ENCODE results near the gene BAIAP2. TPM values are rescaled to one million over a fixed set of nuclear protein-coding genes. Genes with fewer than 3 reads are reported as not detected.
"Not testable (repeated sequence)": the region's sequence is repeated elsewhere in the genome, so short reads cannot be mapped to it uniquely, and the experiment has no call there.

BAIAP2 gene
- total RNA-seq, 1 experiment from 2014 or later = not detected

- no peak overlapping the region for H3K4me2 ChIP-seq (ENCODE audit: low read depth, low read length, poor library complexity, severe bottlenecking)
- H3K9me3 ChIP-seq (ENCODE audit: low read length) = no peaks in the 10 kb centered on the region
- no peaks in the 10 kb centered on the region for H4K20me1 ChIP-seq (ENCODE audit: insufficient read depth, low read depth, low read length)
- H3K4me3 ChIP-seq (ENCODE audit: low read length) = no peak overlapping the region
- no peak overlapping the region for H3K9ac ChIP-seq (ENCODE audit: low read length)
- H3K79me2 ChIP-seq (ENCODE audit: low read length) = no peaks in the 10 kb centered on the region
- no peaks in the 10 kb centered on the region for H3K9me2 ChIP-seq (replicated peaks; ENCODE audit: insufficient read depth, low read length)
- no peaks in the 10 kb centered on the region for H3K27me3 ChIP-seq (ENCODE audit: low read length)
- H2AFZ ChIP-seq (ENCODE audit: low read length) = no peak overlapping the region
- H3K27ac ChIP-seq (ENCODE audit: low read length) = no peak overlapping the region
- DNase-seq = no peak
- H3K36me3 ChIP-seq (ENCODE audit: insufficient read depth, low read length) = no peaks in the 10 kb centered on the region
- no peaks in the 10 kb centered on the region for H3K4me1 ChIP-seq (ENCODE audit: low read length)
Observed at GRCh38 chr17:81025065-81025740, 9.7 kb upstream of the BAIAP2 start.

- H3K4me2 ChIP-seq (ENCODE audit: low read depth, low read length, poor library complexity, severe bottlenecking) = no peak overlapping the region
- no peaks in the 10 kb centered on the region for H4K20me1 ChIP-seq (ENCODE audit: insufficient read depth, low read depth, low read length)
- no peaks in the 10 kb centered on the region for H3K4me1 ChIP-seq (ENCODE audit: low read length)
- H3K9me2 ChIP-seq (replicated peaks; ENCODE audit: insufficient read depth, low read length) = no peaks in the 10 kb centered on the region
- no peak for DNase-seq
- H3K79me2 ChIP-seq (ENCODE audit: low read length) = no peaks in the 10 kb centered on the region
- no peak overlapping the region for H2AFZ ChIP-seq (ENCODE audit: low read length)
- no peak overlapping the region for H3K27ac ChIP-seq (ENCODE audit: low read length)
- no peak overlapping the region for H3K4me3 ChIP-seq (ENCODE audit: low read length)
- no peaks in the 10 kb centered on the region for H3K36me3 ChIP-seq (ENCODE audit: insufficient read depth, low read length)
- H3K9ac ChIP-seq (ENCODE audit: low read length) = no peak overlapping the region
- no peaks in the 10 kb centered on the region for H3K27me3 ChIP-seq (ENCODE audit: low read length)
- H3K9me3 ChIP-seq (ENCODE audit: low read length) = no peaks in the 10 kb centered on the region
Observed at GRCh38 chr17:81025741-81026129, 9.2 kb upstream of the BAIAP2 start.

- Histone ChIP-seq H3K27ac (ENCODE audit: low read length) (no peak overlapping the region), H3K4me1 (ENCODE audit: low read length) (no peaks in the 10 kb centered on the region), H4K20me1 (ENCODE audit: insufficient read depth, low read depth, low read length) (no peaks in the 10 kb centered on the region), H3K9me3 (ENCODE audit: low read length) (no peaks in the 10 kb centered on the region), H3K36me3 (ENCODE audit: insufficient read depth, low read length) (no peaks in the 10 kb centered on the region), H3K4me2 (ENCODE audit: low read depth, low read length, poor library complexity, severe bottlenecking) (no peak overlapping the region), H3K79me2 (ENCODE audit: low read length) (no peaks in the 10 kb centered on the region), H2AFZ (ENCODE audit: low read length) (no peak overlapping the region), H3K4me3 (ENCODE audit: low read length) (no peak overlapping the region), H3K27me3 (ENCODE audit: low read length) (no peaks in the 10 kb centered on the region), H3K9me2 (replicated peaks; ENCODE audit: insufficient read depth, low read length) (no peaks in the 10 kb centered on the region), H3K9ac (ENCODE audit: low read length) (no peak overlapping the region)
- DNase-seq = no peak
Observed at GRCh38 chr17:81026266-81027036, 8.5 kb upstream of the BAIAP2 start.

- Histone ChIP-seq H3K27ac (ENCODE audit: low read length) (no peak overlapping the region), H3K36me3 (ENCODE audit: insufficient read depth, low read length) (no peaks in the 10 kb centered on the region), H3K79me2 (ENCODE audit: low read length) (no peaks in the 10 kb centered on the region), H3K9ac (ENCODE audit: low read length) (no peak overlapping the region), H3K9me3 (ENCODE audit: low read length) (no peaks in the 10 kb centered on the region), H2AFZ (ENCODE audit: low read length) (no peak overlapping the region), H3K9me2 (replicated peaks; ENCODE audit: insufficient read depth, low read length) (no peaks in the 10 kb centered on the region), H3K4me1 (ENCODE audit: low read length) (no peaks in the 10 kb centered on the region), H3K27me3 (ENCODE audit: low read length) (no peaks in the 10 kb centered on the region), H3K4me3 (ENCODE audit: low read length) (no peak overlapping the region), H3K4me2 (ENCODE audit: low read depth, low read length, poor library complexity, severe bottlenecking) (no peak overlapping the region), H4K20me1 (ENCODE audit: insufficient read depth, low read depth, low read length) (no peaks in the 10 kb centered on the region)
- no peak for DNase-seq
Observed at GRCh38 chr17:81027038-81027437, 7.9 kb upstream of the BAIAP2 start.

- no peak overlapping the region for H3K27ac ChIP-seq (ENCODE audit: low read length)
- no peaks in the 10 kb centered on the region for H3K9me3 ChIP-seq (ENCODE audit: low read length)
- no peak overlapping the region for H3K9ac ChIP-seq (ENCODE audit: low read length)
- no peaks in the 10 kb centered on the region for H3K79me2 ChIP-seq (ENCODE audit: low read length)
- no peak overlapping the region for H2AFZ ChIP-seq (ENCODE audit: low read length)
- H4K20me1 ChIP-seq (ENCODE audit: insufficient read depth, low read depth, low read length) = no peaks in the 10 kb centered on the region
- H3K36me3 ChIP-seq (ENCODE audit: insufficient read depth, low read length) = no peaks in the 10 kb centered on the region
- no peak for DNase-seq
- no peaks in the 10 kb centered on the region for H3K9me2 ChIP-seq (replicated peaks; ENCODE audit: insufficient read depth, low read length)
- no peak overlapping the region for H3K4me3 ChIP-seq (ENCODE audit: low read length)
- H3K27me3 ChIP-seq (ENCODE audit: low read length) = no peaks in the 10 kb centered on the region
- H3K4me2 ChIP-seq (ENCODE audit: low read depth, low read length, poor library complexity, severe bottlenecking) = no peak overlapping the region
- no peaks in the 10 kb centered on the region for H3K4me1 ChIP-seq (ENCODE audit: low read length)
Observed at GRCh38 chr17:81027591-81028505, 7.1 kb upstream of the BAIAP2 start.

GRCh38 chr17:81028506-81028858 lies 6.5 kb upstream of the BAIAP2 start:
- Histone ChIP-seq H3K79me2 (ENCODE audit: low read length) (no peaks in the 10 kb centered on the region), H3K27ac (ENCODE audit: low read length) (no peak overlapping the region), H4K20me1 (ENCODE audit: insufficient read depth, low read depth, low read length) (no peaks in the 10 kb centered on the region), H3K27me3 (ENCODE audit: low read length) (no peaks in the 10 kb centered on the region), H3K4me2 (ENCODE audit: low read depth, low read length, poor library complexity, severe bottlenecking) (no peak overlapping the region), H3K9me3 (ENCODE audit: low read length) (no peaks in the 10 kb centered on the region), H3K4me1 (ENCODE audit: low read length) (no peaks in the 10 kb centered on the region), H3K4me3 (ENCODE audit: low read length) (no peak overlapping the region), H3K9ac (ENCODE audit: low read length) (no peak overlapping the region), H3K9me2 (replicated peaks; ENCODE audit: insufficient read depth, low read length) (no peaks in the 10 kb centered on the region), H3K36me3 (ENCODE audit: insufficient read depth, low read length) (no peaks in the 10 kb centered on the region), H2AFZ (ENCODE audit: low read length) (no peak overlapping the region)
- DNase-seq = no peak

GRCh38 chr17:81029859-81030258 lies 5.1 kb upstream of the BAIAP2 start:
- Histone ChIP-seq H3K4me2 (ENCODE audit: low read depth, low read length, poor library complexity, severe bottlenecking) (no peak overlapping the region), H3K27ac (ENCODE audit: low read length) (no peak overlapping the region), H2AFZ (ENCODE audit: low read length) (no peak overlapping the region), H3K9ac (ENCODE audit: low read length) (no peak overlapping the region), H3K4me1 (ENCODE audit: low read length) (peaks cover 5% of the 10 kb centered on the region), H3K79me2 (ENCODE audit: low read length) (no peaks in the 10 kb centered on the region), H4K20me1 (ENCODE audit: insufficient read depth, low read depth, low read length) (no peaks in the 10 kb centered on the region), H3K27me3 (ENCODE audit: low read length) (no peaks in the 10 kb centered on the region), H3K36me3 (ENCODE audit: insufficient read depth, low read length) (no peaks in the 10 kb centered on the region), H3K9me2 (replicated peaks; ENCODE audit: insufficient read depth, low read length) (no peaks in the 10 kb centered on the region), H3K9me3 (ENCODE audit: low read length) (no peaks in the 10 kb centered on the region), H3K4me3 (ENCODE audit: low read length) (no peak overlapping the region)
- no peak for DNase-seq

- H3K9ac ChIP-seq (ENCODE audit: low read length); DNase-seq; H3K27me3 ChIP-seq (ENCODE audit: low read length): not testable (repeated sequence)
Observed at GRCh38 chr17:81030312-81030711, 4.6 kb upstream of the BAIAP2 start.

More at GRCh38 chr17:81030312-81030711, 4.6 kb upstream of the BAIAP2 start:
- not testable (repeated sequence) for H3K4me3 ChIP-seq (ENCODE audit: low read length); H3K36me3 ChIP-seq (ENCODE audit: insufficient read depth, low read length); H3K27ac ChIP-seq (ENCODE audit: low read length); H2AFZ ChIP-seq (ENCODE audit: low read length); H3K9me3 ChIP-seq (ENCODE audit: low read length); H3K9me2 ChIP-seq (replicated peaks; ENCODE audit: insufficient read depth, low read length); H3K4me2 ChIP-seq (ENCODE audit: low read depth, low read length, poor library complexity, severe bottlenecking); H3K4me1 ChIP-seq (ENCODE audit: low read length); H3K79me2 ChIP-seq (ENCODE audit: low read length); H4K20me1 ChIP-seq (ENCODE audit: insufficient read depth, low read depth, low read length)

All from Karpas-422 (cell line).